IMR-90 (cell line): Measurements from ENCODE around the gene VPS50. TPM values are rescaled to one million over a fixed set of nuclear protein-coding genes. Genes with fewer than 3 reads are reported as not detected.

Experiments used
- ATAC-seq: fragments of 200-7000 bp; cut with Tn5 transposase; 2 replicates; pipeline ENCODE4 v1.9.1; 2020; ENCODE audit warnings: low read depth, mild to moderate bottlenecking, moderate library complexity
- BruUV-seq: library from RNA; stranded (reverse); fragments of 400-500 nt; replicated peaks from 2 replicates; lab custom pipeline; 2021; lab: Mats Ljungman, UMichigan
- CTCF ChIA-PET: fragments of 300-600 bp; formaldehyde crosslinking; extraction: SDS; loops from one replicate; lab custom pipeline; 2021; ENCODE audit warnings: antibody characterized with exemption; lab: Yijun Ruan, JAX
- POLR2A ChIA-PET: fragments of 300-600 bp; sonication (Branson Sonifier 250); formaldehyde crosslinking; loops from one replicate; lab custom pipeline; 2022; ENCODE audit warnings: antibody characterized with exemption; ENCODE audit not compliant: unreplicated experiment; lab: Charles Lee
- DNase-seq: peaks from one replicate; pipeline ENCODE4 v3.0.0; 2013
- H2AFZ ChIP-seq: replicated peaks from 2 replicates; pipeline ENCODE3; 2013; ENCODE audit warnings: low read length, mild to moderate bottlenecking; ENCODE audit not compliant: poor library complexity
- H2AK5ac ChIP-seq: 2 replicates; pipeline ENCODE4 v1.6.1; 2013; ENCODE audit warnings: low read depth, low read length, inconsistent platforms
- H2AK9ac ChIP-seq: replicated peaks from 2 replicates; pipeline ENCODE3; 2013; ENCODE audit warnings: mild to moderate bottlenecking, low read depth, low read length, moderate library complexity; ENCODE audit not compliant: poor library complexity
- H2BK120ac ChIP-seq: 2 replicates; pipeline ENCODE4 v1.6.1; 2013; ENCODE audit warnings: low read depth, low read length, inconsistent platforms
- H2BK15ac ChIP-seq: 3 replicates; pipeline ENCODE4 v1.6.1; 2013; ENCODE audit warnings: low read depth, low read length, inconsistent platforms
- H2BK20ac ChIP-seq: 2 replicates; pipeline ENCODE4 v1.6.1; 2013; ENCODE audit warnings: low read depth, mild to moderate bottlenecking, inconsistent platforms, low read length, moderate library complexity
- H2BK5ac ChIP-seq: 2 replicates; pipeline ENCODE4 v1.6.1; 2013; ENCODE audit warnings: mild to moderate bottlenecking, low read depth, low read length, inconsistent platforms; ENCODE audit not compliant: poor library complexity, severe bottlenecking
- H3K14ac ChIP-seq: replicated peaks from 2 replicates; pipeline ENCODE4 v1.6.1; 2013; ENCODE audit warnings: low read depth, low read length, inconsistent platforms
- H3K18ac ChIP-seq: 2 replicates; pipeline ENCODE4 v1.6.1; 2013; ENCODE audit warnings: low read depth, low read length, control low read depth
- H3K23ac ChIP-seq: 2 replicates; pipeline ENCODE4 v1.6.1; 2013; ENCODE audit warnings: low read depth, low read length, inconsistent platforms
- H3K27ac ChIP-seq: 2 replicates; pipeline ENCODE4 v1.5.1; 2013; ENCODE audit warnings: mild to moderate bottlenecking, control low read depth, low read length; ENCODE audit not compliant: insufficient read depth
- H3K27me3 ChIP-seq: 2 replicates; pipeline ENCODE4 v1.6.1; 2013; ENCODE audit warnings: low read length; ENCODE audit not compliant: control insufficient read depth, insufficient read depth
- H3K36me3 ChIP-seq: 2 replicates; pipeline ENCODE4 v1.6.1; 2013; ENCODE audit warnings: low read length, mixed read lengths; ENCODE audit not compliant: control insufficient read depth, insufficient read depth
- H3K4ac ChIP-seq: 2 replicates; pipeline ENCODE4 v1.6.1; 2013; ENCODE audit warnings: low read depth, low read length, inconsistent platforms
- H3K4me1 ChIP-seq: 2 replicates; pipeline ENCODE4 v1.6.1; 2013; ENCODE audit warnings: low read length, mixed read lengths; ENCODE audit not compliant: control insufficient read depth, insufficient read depth
- H3K4me2 ChIP-seq: 2 replicates; pipeline ENCODE4 v1.6.1; 2013; ENCODE audit warnings: low read depth, mild to moderate bottlenecking, control low read depth, low read length, moderate library complexity
- H3K4me3 ChIP-seq: 2 replicates; pipeline ENCODE4 v1.5.1; 2013; ENCODE audit warnings: low read depth, mild to moderate bottlenecking, control low read depth, low read length, moderate library complexity; ENCODE audit not compliant: insufficient read depth
- H3K56ac ChIP-seq: 2 replicates; pipeline ENCODE4 v1.6.1; 2013; ENCODE audit warnings: low read length, inconsistent platforms; ENCODE audit not compliant: insufficient read depth; ENCODE audit errors: extremely low read depth
- H3K79me1 ChIP-seq, 2 experiments: 2 replicates each; pipeline ENCODE4 v1.6.1; 2013; ENCODE audit warnings: low read length in 2 of 2, inconsistent platforms in 1 of 2, low read depth in 1 of 2
- H3K9ac ChIP-seq: 2 replicates; pipeline ENCODE4 v1.6.1; 2013; ENCODE audit warnings: low read depth, low read length, control low read depth
- H3K9me1 ChIP-seq: 2 replicates; pipeline ENCODE4 v1.6.1; 2013; ENCODE audit warnings: low read length, inconsistent platforms; ENCODE audit not compliant: insufficient read depth
- H3K9me3 ChIP-seq: 2 replicates; pipeline ENCODE4 v1.6.1; 2013; ENCODE audit warnings: low read length; ENCODE audit not compliant: control insufficient read depth, insufficient read depth
- H4K20me1 ChIP-seq: 2 replicates; pipeline ENCODE4 v1.6.1; 2013; ENCODE audit warnings: low read length, inconsistent platforms; ENCODE audit not compliant: insufficient read depth
- H4K5ac ChIP-seq: 2 replicates; pipeline ENCODE4 v1.6.1; 2013; ENCODE audit warnings: mild to moderate bottlenecking, low read depth, low read length, control low read depth
- H4K8ac ChIP-seq, 2 experiments: 2 replicates each; pipeline ENCODE4 v1.6.1; 2013; ENCODE audit warnings: low read depth in 2 of 2, low read length in 2 of 2, control low read depth in 1 of 2, inconsistent platforms in 1 of 2
- H4K91ac ChIP-seq: 2 replicates; pipeline ENCODE4 v1.6.1; 2013; ENCODE audit warnings: low read depth, low read length, inconsistent platforms; ENCODE audit not compliant: insufficient read depth
- CTCF ChIP-seq: conservative IDR thresholded peaks from 2 replicates; pipeline ENCODE4 v1.5.1; 2012; ENCODE audit warnings: mild to moderate bottlenecking, low read depth, low read length, improper control_type of control experiment
- FOS ChIP-seq: fragments of 150-350 bp; IDR thresholded peaks from 2 replicates; pipeline ENCODE4 v1.6.1; 2016; ENCODE audit warnings: low read depth, low read length
- NFE2L2 ChIP-seq: fragments of 150-350 bp; IDR thresholded peaks from 2 replicates; pipeline ENCODE4 v1.6.1; 2016; ENCODE audit warnings: low read depth, mild to moderate bottlenecking, low read length
- RAD21 ChIP-seq: IDR thresholded peaks from 2 replicates; pipeline ENCODE4 v1.6.1; 2012; ENCODE audit warnings: low read length, improper control_type of control experiment
- RFX5 ChIP-seq: IDR thresholded peaks from 2 replicates; pipeline ENCODE4 v1.8.0; 2012; ENCODE audit warnings: low read depth, mild to moderate bottlenecking, low read length, moderate library complexity
- SMC3 ChIP-seq: fragments of 150-350 bp; IDR thresholded peaks from 2 replicates; pipeline ENCODE4 v1.6.1; 2016; ENCODE audit warnings: low read depth, mild to moderate bottlenecking, antibody characterized with exemption, low read length, moderate library complexity
- WGBS, 2 experiments: methylation state at CpG; one replicate each; pipeline versions ENCODE4 v1.1.5 to v1.1.7; 2013; ENCODE audit warnings: missing lambda C conversion rate in 2 of 2; ENCODE audit not compliant: insufficient read length in 1 of 2; ENCODE audit errors: extremely low coverage in 2 of 2; 5-methylcytosine and 5-hydroxymethylcytosine counted together
- dilution Hi-C: fragments of 300-500 bp; cut with HindIII; formaldehyde crosslinking; loops from one replicate; pipeline ENCODE4 v1.14.3; 2018; ENCODE audit warnings: low sequenced_read_pairs; ENCODE audit not compliant: unreplicated experiment
- in situ Hi-C: fragments of 300-500 bp; cut with MboI; formaldehyde crosslinking; loops from 3 replicates; pipeline ENCODE4 v1.14.3; 2019; ENCODE audit warnings: low sequenced_read_pairs, inconsistent platforms, mixed read lengths
- intact Hi-C: fragments of 100-400 bp; cut with micrococcal nuclease; formaldehyde crosslinking; loops from 2 replicates; pipeline ENCODE4 v1.10.0; 2022
- polyA plus RNA-seq, 3 experiments: library from polyadenylated mRNA; depleted of rRNA; stranded (reverse); fragments of >200 nt; gene quantifications; 2 replicates each; pipeline ENCODE4 v1.2.3, GENCODE V29; 2012; ENCODE audit warnings: low replicate concordance in 1 of 3
- total RNA-seq: library from RNA; depleted of rRNA; stranded (reverse); fragments of >200 nt; gene quantifications from 2 replicates; pipeline ENCODE4 v1.2.3, GENCODE V29; 2012

The VPS50 gene
- total and polyA plus RNA-seq, 2 of the 4 experiments (the other 2 are of a cell fraction): 7.1 to 22.0 TPM

- no peak overlapping the region for H3K14ac ChIP-seq
- peak; percentile 50 for TF ChIP-seq SMC3
- TF ChIP-seq RAD21: peak; percentile 74
- TF ChIP-seq RFX5: no peak
- no peak for TF ChIP-seq FOS
- no peak for TF ChIP-seq NFE2L2
- peak; percentile 81 for TF ChIP-seq CTCF
- H3K9me3 ChIP-seq: no peaks in the 10 kb centered on the region
- intact Hi-C loops (loop anchor here (1.0 to 2.0 kb wide), 3 partner anchors 125 to 176 kb away; no protein-coding TSS in a partner anchor), dilution Hi-C loops (no loop called here), in situ Hi-C loops (no loop called here)
- H2BK15ac ChIP-seq: no peak overlapping the region
- H4K91ac ChIP-seq: no peak overlapping the region
- H2BK5ac ChIP-seq: no peak overlapping the region
- no peak overlapping the region for H4K8ac ChIP-seq
- H3K4me1 ChIP-seq: no peaks in the 10 kb centered on the region
- H2AK5ac ChIP-seq: no peak overlapping the region
- no peak overlapping the region for H3K27ac ChIP-seq
- H3K9ac ChIP-seq: no peak overlapping the region; the same call in 1 of the 2 replicates
- no peaks in the 10 kb centered on the region for H3K79me1 ChIP-seq
- ChIA-PET POLR2A (no interaction called here), CTCF (interaction anchor here (0.6 to 2.2 kb wide), 18 partner anchors 10 to 273 kb away, joined by 3 to 29 read pairs (median 4); no protein-coding TSS in a partner anchor)
- no TSS peak for BruUV-seq
- H2AFZ ChIP-seq: no peak overlapping the region
- H2AK9ac ChIP-seq: no peak overlapping the region
- no peak overlapping the region for H4K5ac ChIP-seq
- H3K4me3 ChIP-seq: no peak overlapping the region
- H2BK120ac ChIP-seq: no peak overlapping the region
- H3K9me1 ChIP-seq: no peaks in the 10 kb centered on the region
- H3K4me2 ChIP-seq: peak overlapping the region; percentile 64; the same call in 1 of the 2 replicates
- H2BK20ac ChIP-seq: no peak overlapping the region
- no peaks in the 10 kb centered on the region for H4K20me1 ChIP-seq
- 0 out of 2 replicates have a peak overlapping the region, but pooled peaks have one; percentile 51 for H3K23ac ChIP-seq
- no peak overlapping the region for H3K4ac ChIP-seq
- no peaks in the 10 kb centered on the region for H3K36me3 ChIP-seq
- ATAC-seq (peak; percentile 98), DNase-seq (peak; percentile 39)
- WGBS, 2 experiments: no CpG with 5 or more reads among the region's 5 CpGs
- no peak overlapping the region for H3K18ac ChIP-seq
- H3K56ac ChIP-seq: no peak overlapping the region
- H3K27me3 ChIP-seq: peaks cover 8% of the 10 kb centered on the region
These were observed 142.3 kb downstream of the VPS50 start for GRCh38 chr7:93374345-93374940.
